Activated T-helper 2 cell treated with anti-CD3 and anti-CD28 coated beads, Interferon-gamma antibody, Interleukin-2, Interleukin-4, amounts not matched to agents 10 μg/mL and 5 μg/mL and 100 μg/mL, durations not matched to agents 14 hours and 24 hours and 36 hours (primary cell): ENCODE measurements around the gene APBA2. TPM values are rescaled to one million over a fixed set of nuclear protein-coding genes. Genes with fewer than 3 reads are reported as not detected.
"Not testable (repeated sequence)": the region's sequence is repeated elsewhere in the genome, so short reads cannot be mapped to it uniquely, and the experiment has no call there.

Experiments used
- DNase-seq: peaks from one replicate; pipeline ENCODE4 v3.0.0; 2021; ENCODE audit warnings: low spot score
- H3K27ac Mint-ChIP-seq: one replicate; pipeline ENCODE4 v1.8.0; 2021; ENCODE audit warnings: mixed read lengths
- H3K27me3 Mint-ChIP-seq: one replicate; pipeline ENCODE4 v1.8.0; 2021; ENCODE audit warnings: low read depth, mixed read lengths
- H3K36me3 Mint-ChIP-seq: one replicate; pipeline ENCODE4 v1.8.0; 2021; ENCODE audit warnings: low read depth, mixed read lengths
- H3K4me1 Mint-ChIP-seq: one replicate; pipeline ENCODE4 v1.8.0; 2021; ENCODE audit warnings: low read depth, mixed read lengths
- H3K4me3 Mint-ChIP-seq: one replicate; pipeline ENCODE4 v1.8.0; 2021; ENCODE audit warnings: low read depth, mild to moderate bottlenecking, moderate library complexity, mixed read lengths
- H3K9me3 Mint-ChIP-seq: one replicate; pipeline ENCODE4 v1.8.0; 2021; ENCODE audit warnings: mixed read lengths
- intact Hi-C: fragments of 100-400 bp; cut with micrococcal nuclease; formaldehyde crosslinking; loops from one replicate; pipeline ENCODE4 v1.15.1; 2023
- total RNA-seq: library from RNA; stranded (reverse); gene quantifications from 2 replicates; pipeline ENCODE4 v1.2.3, GENCODE V29; 2022

Gene APBA2
- total RNA-seq, 1 donor from 2014 or later: 1.2 TPM

- intact Hi-C loops: no loop called here
- no peaks in the 10 kb centered on the region for H3K27me3 Mint-ChIP-seq
- no peak for DNase-seq
- no peaks in the 10 kb centered on the region for H3K36me3 Mint-ChIP-seq
- no peak overlapping the region for H3K27ac Mint-ChIP-seq
- no peak overlapping the region for H3K4me3 Mint-ChIP-seq
- peaks cover 9% of the 10 kb centered on the region for H3K4me1 Mint-ChIP-seq
- H3K9me3 Mint-ChIP-seq: peaks cover 12% of the 10 kb centered on the region
Observed at GRCh38 chr15:29034151-29034550, 148.4 kb downstream of the APBA2 start.

GRCh38 chr15:29034593-29035335 is 149.0 kb downstream of the APBA2 start:
- intact Hi-C loops: no loop called here
- H3K36me3 Mint-ChIP-seq: no peaks in the 10 kb centered on the region
- no peak overlapping the region for H3K4me3 Mint-ChIP-seq
- H3K4me1 Mint-ChIP-seq: peaks cover 13% of the 10 kb centered on the region
- no peak overlapping the region for H3K27ac Mint-ChIP-seq
- no peak for DNase-seq
- peaks cover 12% of the 10 kb centered on the region for H3K9me3 Mint-ChIP-seq
- H3K27me3 Mint-ChIP-seq: no peaks in the 10 kb centered on the region

GRCh38 chr15:29035336-29036285 is 149.8 kb downstream of the APBA2 start:
- DNase-seq: no peak
- intact Hi-C loops: no loop called here
- peaks cover 2% of the 10 kb centered on the region for H3K27me3 Mint-ChIP-seq
- peaks cover 17% of the 10 kb centered on the region for H3K4me1 Mint-ChIP-seq
- no peak overlapping the region for H3K27ac Mint-ChIP-seq
- H3K9me3 Mint-ChIP-seq: peaks cover 9% of the 10 kb centered on the region
- H3K36me3 Mint-ChIP-seq: no peaks in the 10 kb centered on the region
- H3K4me3 Mint-ChIP-seq: no peak overlapping the region

- H3K4me3 Mint-ChIP-seq: no peak overlapping the region
- H3K9me3 Mint-ChIP-seq: no peaks in the 10 kb centered on the region
- H3K36me3 Mint-ChIP-seq: no peaks in the 10 kb centered on the region
- peaks cover 13% of the 10 kb centered on the region for H3K4me1 Mint-ChIP-seq
- no peak for DNase-seq
- H3K27me3 Mint-ChIP-seq: peaks cover 4% of the 10 kb centered on the region
- intact Hi-C loops: no loop called here
- no peak overlapping the region for H3K27ac Mint-ChIP-seq
Observed at GRCh38 chr15:29037997-29038705, 152.4 kb downstream of the APBA2 start.

- DNase-seq: no peak
- Mint-ChIP-seq H3K36me3 (no peaks in the 10 kb centered on the region), H3K4me3 (no peak overlapping the region), H3K4me1 (peaks cover 13% of the 10 kb centered on the region), H3K27me3 (peaks cover 4% of the 10 kb centered on the region), H3K27ac (no peak overlapping the region), H3K9me3 (no peaks in the 10 kb centered on the region)
- intact Hi-C loops: no loop called here
Observed at GRCh38 chr15:29039466-29040369, 153.9 kb downstream of the APBA2 start.

GRCh38 chr15:29040370-29040751 is 154.6 kb downstream of the APBA2 start:
- no peak overlapping the region for H3K4me3 Mint-ChIP-seq
- no peaks in the 10 kb centered on the region for H3K9me3 Mint-ChIP-seq
- DNase-seq: no peak
- intact Hi-C loops: no loop called here
- H3K4me1 Mint-ChIP-seq: peaks cover 15% of the 10 kb centered on the region
- no peaks in the 10 kb centered on the region for H3K36me3 Mint-ChIP-seq
- H3K27ac Mint-ChIP-seq: no peak overlapping the region
- H3K27me3 Mint-ChIP-seq: peaks cover 4% of the 10 kb centered on the region

- Mint-ChIP-seq H3K27ac (no peak overlapping the region), H3K27me3 (peaks cover 4% of the 10 kb centered on the region), H3K4me3 (no peak overlapping the region), H3K9me3 (no peaks in the 10 kb centered on the region), H3K36me3 (no peaks in the 10 kb centered on the region), H3K4me1 (peaks cover 17% of the 10 kb centered on the region)
- intact Hi-C loops: no loop called here
- no peak for DNase-seq
Observed at GRCh38 chr15:29043736-29044502, 158.1 kb downstream of the APBA2 start.

GRCh38 chr15:29044503-29044901 is 158.7 kb downstream of the APBA2 start:
- Mint-ChIP-seq H3K4me1 (peaks cover 16% of the 10 kb centered on the region), H3K36me3 (no peaks in the 10 kb centered on the region), H3K4me3 (no peak overlapping the region), H3K9me3 (no peaks in the 10 kb centered on the region), H3K27me3 (peaks cover 5% of the 10 kb centered on the region), H3K27ac (no peak overlapping the region)
- DNase-seq: no peak
- intact Hi-C loops: no loop called here

- intact Hi-C loops: loop anchor here (5.0 kb wide), 2 partner anchors 42 to 53 kb away; no protein-coding TSS in a partner anchor
- not testable (repeated sequence) for H3K36me3 Mint-ChIP-seq
Observed at GRCh38 chr15:29045161-29045560, 159.4 kb downstream of the APBA2 start.

GRCh38 chr15:29045717-29046116 is 159.9 kb downstream of the APBA2 start:
- H3K4me3 Mint-ChIP-seq: no peak overlapping the region
- peaks cover 11% of the 10 kb centered on the region for H3K4me1 Mint-ChIP-seq
- peaks cover 5% of the 10 kb centered on the region for H3K27me3 Mint-ChIP-seq
- H3K9me3 Mint-ChIP-seq: no peaks in the 10 kb centered on the region
- intact Hi-C loops: loop anchor here (5.0 kb wide), 2 partner anchors 42 to 53 kb away; no protein-coding TSS in a partner anchor
- DNase-seq: no peak
- H3K27ac Mint-ChIP-seq: no peak overlapping the region
- no peaks in the 10 kb centered on the region for H3K36me3 Mint-ChIP-seq

More at GRCh38 chr15:29045161-29045560, 159.4 kb downstream of the APBA2 start:
- not testable (repeated sequence) for H3K4me3 Mint-ChIP-seq, H3K27me3 Mint-ChIP-seq, H3K27ac Mint-ChIP-seq, H3K4me1 Mint-ChIP-seq, H3K9me3 Mint-ChIP-seq, DNase-seq

GRCh38 chr15:29046281-29046810 is 160.6 kb downstream of the APBA2 start:
- Mint-ChIP-seq H3K4me1 (peaks cover 16% of the 10 kb centered on the region), H3K4me3 (no peak overlapping the region), H3K9me3 (no peaks in the 10 kb centered on the region), H3K27me3 (peaks cover 3% of the 10 kb centered on the region), H3K27ac (no peak overlapping the region), H3K36me3 (no peaks in the 10 kb centered on the region)
- intact Hi-C loops: loop anchor here (5.0 kb wide), 2 partner anchors 41 to 54 kb away; no protein-coding TSS in a partner anchor
- no peak for DNase-seq
